Esophagus squamous epithelium (tissue), 5 donors: ENCODE results near the gene CATSPER3. TPM values are rescaled to one million over a fixed set of nuclear protein-coding genes. Genes with fewer than 3 reads are reported as not detected.

Source experiments
- DNase-seq: peaks from one replicate; lab custom pipeline; 2025; lab: John Stamatoyannopoulos, UW
- H3K27ac ChIP-seq, 4 donors: fragments of 200-600 bp; sonication (generic); one replicate each; pipeline ENCODE4 v1.5.1; 2016 to 2019; ENCODE audit warnings: mild to moderate bottlenecking in 1 of 4
- H3K27me3 ChIP-seq, 4 donors: fragments of 200-600 bp; sonication (generic); 1 replicate in 3 of 4; 2 replicates in 1 of 4; pipeline versions ENCODE4 v1.5.1 to v1.6.0; 2017 to 2021; ENCODE audit warnings: antibody characterized with exemption in 1 of 4
- H3K36me3 ChIP-seq, 3 donors: fragments of 200-600 bp; sonication (generic); one replicate each; pipeline ENCODE4 v1.5.1; 2016 to 2019
- H3K4me1 ChIP-seq, 3 donors: fragments of 200-600 bp; sonication (generic); one replicate each; pipeline ENCODE4 v1.5.1; 2017 to 2019
- H3K4me3 ChIP-seq, 4 donors: fragments of 200-600 bp; sonication (generic); 1 replicate in 3 of 4; 2 replicates in 1 of 4; pipeline ENCODE4 v1.5.1; 2016 to 2019; ENCODE audit warnings: mild to moderate bottlenecking in 2 of 4, moderate library complexity in 1 of 4
- H3K9me3 ChIP-seq, 3 donors: fragments of 200-600 bp; sonication (generic); one replicate each; pipeline ENCODE4 v1.5.1; 2016 to 2019
- POLR2A ChIP-seq, 4 donors: fragments of 450-650 bp; IDR thresholded peaks; one replicate each; pipeline ENCODE4 v1.6.1; 2017; ENCODE audit warnings: antibody characterized with exemption in 4 of 4, mild to moderate bottlenecking in 4 of 4, moderate library complexity in 3 of 4
- WGBS, 2 donors: methylation state at CpG; one replicate each; pipeline ENCODE4 v1.1.5; 2018; 5-methylcytosine and 5-hydroxymethylcytosine counted together
- intact Hi-C: fragments of 100-400 bp; cut with DNase I; formaldehyde crosslinking; loops from one replicate; pipeline ENCODE4 v1.15.0; 2022
- total RNA-seq, 4 donors: library from RNA; depleted of rRNA; stranded (reverse); fragments of >200 nt; gene quantifications; one replicate each; pipeline ENCODE4 v1.1.0, GENCODE V29; 2016
- TF ChIP-seq, protein P1 (sequence below), 6 experiments: fragments of 450-650 bp in 4 of 6; fragments of 200-600 bp in 2 of 6; sonication (generic) in 2 of 6; IDR thresholded peaks; one replicate each; pipeline ENCODE4 v1.5.1; 2016 to 2019; ENCODE audit warnings: antibody characterized with exemption in 6 of 6, mild to moderate bottlenecking in 4 of 6, moderate library complexity in 4 of 6
- donor health status: DM: yes; HTN: yes; CAD: no.

Gene CATSPER3
- total RNA-seq: under 1 TPM in 2 of 4 donors, not detected in 2; 0.23 to 0.76 TPM

DNA sequence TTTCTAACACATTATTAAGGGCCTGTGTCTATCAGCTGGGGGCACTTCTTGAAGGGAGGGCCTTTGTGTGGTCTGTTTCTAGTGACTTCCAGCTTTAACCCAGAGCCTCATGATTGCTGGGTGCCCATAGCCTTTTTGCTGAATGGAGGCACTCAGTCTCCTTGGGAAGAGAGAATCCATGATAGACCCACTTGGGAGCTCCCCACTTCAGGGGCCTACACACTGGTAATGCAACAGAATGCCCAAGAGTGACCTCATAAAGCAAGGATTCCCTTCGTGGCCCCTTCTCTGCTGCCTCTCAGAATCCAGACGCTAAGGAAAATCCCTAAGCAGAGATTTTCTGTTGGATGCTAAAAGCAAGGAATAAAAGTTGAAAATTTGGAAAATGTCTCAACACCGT is at the start of gene CATSPER3:
Gene CATSPER3 (plus strand): TSS at position 301 of the 400 bp plus-strand sequence. CDS start 85 bp downstream, at position 386.
- Histone ChIP-seq H3K9me3 (no peaks in the 10 kb centered on the region), H3K4me3 (no peak within 1 kb of the TSS), H3K36me3 (peaks cover 0 to 58% (median 0%) of the 10 kb centered on the region in 3 donors), H3K27me3 (no peaks in the 10 kb centered on the region), H3K4me1 (peaks cover 0 to 12% (median 6%) of the 10 kb centered on the region in 3 donors), H3K27ac (peak within 1 kb of the TSS in 2 of 4 donors; percentile 36 to 42)
- DNase-seq: no peak
- no peak for TF ChIP-seq POLR2A (IDR thresholded peaks at IDR 0.05)
- TF ChIP-seq, protein P1, sequence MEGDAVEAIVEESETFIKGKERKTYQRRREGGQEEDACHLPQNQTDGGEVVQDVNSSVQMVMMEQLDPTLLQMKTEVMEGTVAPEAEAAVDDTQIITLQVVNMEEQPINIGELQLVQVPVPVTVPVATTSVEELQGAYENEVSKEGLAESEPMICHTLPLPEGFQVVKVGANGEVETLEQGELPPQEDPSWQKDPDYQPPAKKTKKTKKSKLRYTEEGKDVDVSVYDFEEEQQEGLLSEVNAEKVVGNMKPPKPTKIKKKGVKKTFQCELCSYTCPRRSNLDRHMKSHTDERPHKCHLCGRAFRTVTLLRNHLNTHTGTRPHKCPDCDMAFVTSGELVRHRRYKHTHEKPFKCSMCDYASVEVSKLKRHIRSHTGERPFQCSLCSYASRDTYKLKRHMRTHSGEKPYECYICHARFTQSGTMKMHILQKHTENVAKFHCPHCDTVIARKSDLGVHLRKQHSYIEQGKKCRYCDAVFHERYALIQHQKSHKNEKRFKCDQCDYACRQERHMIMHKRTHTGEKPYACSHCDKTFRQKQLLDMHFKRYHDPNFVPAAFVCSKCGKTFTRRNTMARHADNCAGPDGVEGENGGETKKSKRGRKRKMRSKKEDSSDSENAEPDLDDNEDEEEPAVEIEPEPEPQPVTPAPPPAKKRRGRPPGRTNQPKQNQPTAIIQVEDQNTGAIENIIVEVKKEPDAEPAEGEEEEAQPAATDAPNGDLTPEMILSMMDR (IDR thresholded peaks at IDR 0.05): no peak
- intact Hi-C loops: no loop called here
- 87 to 92% methylated on average over 3 of the region's 3 CpGs for WGBS, 2 donors

DNA sequence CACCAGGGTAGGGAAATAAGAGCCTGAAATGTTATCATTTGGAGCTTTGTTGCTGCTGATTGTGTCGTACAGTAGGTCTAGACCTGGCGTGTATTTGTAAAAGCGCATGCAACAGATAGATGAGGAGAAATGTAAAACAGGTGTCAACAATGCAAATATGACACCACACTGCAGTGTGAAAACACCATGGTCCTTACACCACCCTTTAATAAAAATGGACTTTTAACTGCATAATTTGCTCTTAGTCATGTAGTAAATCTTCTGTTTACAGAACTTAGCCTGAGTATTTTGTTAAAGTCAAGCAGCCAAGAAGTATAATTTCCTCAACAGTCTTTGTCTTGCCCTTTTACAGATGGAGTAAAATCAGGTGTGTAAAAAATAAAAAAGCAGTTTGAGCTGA is 48.8 kb upstream of the CATSPER3 start:
- intact Hi-C loops: no loop called here
- peaks cover 0 to 9% (median 0%) of the 10 kb centered on the region in 3 donors for H3K4me1 ChIP-seq
- H3K9me3 ChIP-seq: no peaks in the 10 kb centered on the region
- TF ChIP-seq, protein P1 (IDR thresholded peaks at IDR 0.05): no peak
- no peak for TF ChIP-seq POLR2A (IDR thresholded peaks at IDR 0.05)
- WGBS, 2 donors: 82 to 89% methylated on average over 3 of the region's 3 CpGs
- H3K27ac ChIP-seq: no peak overlapping the region
- no peak for DNase-seq
- no peaks in the 10 kb centered on the region for H3K27me3 ChIP-seq
- no peak overlapping the region for H3K4me3 ChIP-seq
- peaks cover 4 to 56% (median 5%) of the 10 kb centered on the region in 3 donors for H3K36me3 ChIP-seq

DNA sequence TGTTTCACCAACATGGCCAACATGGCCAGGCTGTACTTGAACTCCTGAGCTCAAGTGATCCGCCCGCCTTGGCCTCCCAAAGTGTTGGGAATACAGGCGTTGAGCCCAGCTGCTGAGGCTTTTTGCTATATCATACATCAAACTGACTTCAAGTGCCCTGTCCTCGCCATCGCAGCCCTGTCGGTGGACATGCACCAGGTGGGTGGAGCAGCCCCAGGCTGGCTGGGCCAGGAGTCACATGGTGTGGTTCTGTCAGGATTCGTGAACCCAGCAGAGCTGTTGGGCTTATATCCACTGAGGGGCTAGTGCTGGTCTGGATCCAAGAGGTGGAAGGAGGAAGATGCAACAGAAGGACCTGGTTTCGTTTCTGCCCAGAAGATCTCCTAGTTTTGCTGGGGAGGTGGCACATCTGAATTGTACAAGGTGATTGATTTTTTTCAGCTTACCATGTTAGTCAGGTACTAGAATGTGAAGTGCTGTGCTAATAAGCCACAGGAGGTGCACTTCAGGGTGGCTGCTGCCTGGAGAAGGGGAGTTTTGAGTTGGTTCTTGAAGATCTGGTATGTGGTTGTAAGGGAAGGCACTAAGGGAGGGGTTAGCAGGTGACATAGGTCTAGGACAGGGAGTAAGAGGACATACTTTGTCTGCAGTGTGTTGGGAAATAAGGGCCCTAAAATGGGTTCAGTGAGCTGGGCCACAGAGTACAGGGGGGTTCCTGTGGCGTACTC is 46.7 kb upstream of the CATSPER3 start:
- WGBS, 2 donors: 92 to 94% methylated on average over 2 to 6 of the region's 9 CpGs
- Histone ChIP-seq H3K9me3 (no peaks in the 10 kb centered on the region), H3K27ac (no peak overlapping the region), H3K4me1 (peaks cover 0 to 9% (median 0%) of the 10 kb centered on the region in 3 donors), H3K27me3 (no peaks in the 10 kb centered on the region), H3K36me3 (peaks cover 4 to 34% (median 5%) of the 10 kb centered on the region in 3 donors), H3K4me3 (no peak overlapping the region)
- intact Hi-C loops: no loop called here
- DNase-seq: no peak
- TF ChIP-seq POLR2A (IDR thresholded peaks at IDR 0.05): no peak
- TF ChIP-seq, protein P1 (IDR thresholded peaks at IDR 0.05): no peak

DNA sequence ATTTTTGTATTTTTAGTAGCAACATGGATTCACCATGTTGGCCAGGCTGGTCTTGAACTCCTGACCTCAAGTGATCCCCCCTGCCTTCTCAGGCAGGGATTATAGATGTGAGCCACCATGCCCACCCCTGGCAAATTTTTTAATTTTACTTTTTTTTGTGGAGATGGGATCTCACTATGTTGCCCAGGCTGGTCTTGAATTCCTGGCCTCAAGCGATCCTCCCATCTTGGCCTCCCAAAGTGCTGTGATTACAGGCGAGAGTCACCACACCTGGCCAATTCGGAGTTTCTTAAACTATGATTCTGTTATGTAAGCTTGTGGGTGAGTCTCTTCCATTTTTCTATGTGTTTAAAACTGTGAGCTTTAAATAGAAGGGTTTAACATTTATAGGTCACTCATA is 35.2 kb upstream of the CATSPER3 start:
- H3K4me1 ChIP-seq: peaks cover 0 to 3% (median 0%) of the 10 kb centered on the region in 3 donors
- TF ChIP-seq, protein P1 (IDR thresholded peaks at IDR 0.05): no peak
- TF ChIP-seq POLR2A (IDR thresholded peaks at IDR 0.05): no peak
- no peaks in the 10 kb centered on the region for H3K9me3 ChIP-seq
- peaks cover 0 to 31% (median 6%) of the 10 kb centered on the region in 3 donors for H3K36me3 ChIP-seq
- WGBS, 2 donors: 92 to 100% methylated on average over 3 of the region's 3 CpGs
- DNase-seq: no peak
- intact Hi-C loops: no loop called here
- no peaks in the 10 kb centered on the region for H3K27me3 ChIP-seq
- no peak overlapping the region for H3K4me3 ChIP-seq
- no peak overlapping the region for H3K27ac ChIP-seq

DNA sequence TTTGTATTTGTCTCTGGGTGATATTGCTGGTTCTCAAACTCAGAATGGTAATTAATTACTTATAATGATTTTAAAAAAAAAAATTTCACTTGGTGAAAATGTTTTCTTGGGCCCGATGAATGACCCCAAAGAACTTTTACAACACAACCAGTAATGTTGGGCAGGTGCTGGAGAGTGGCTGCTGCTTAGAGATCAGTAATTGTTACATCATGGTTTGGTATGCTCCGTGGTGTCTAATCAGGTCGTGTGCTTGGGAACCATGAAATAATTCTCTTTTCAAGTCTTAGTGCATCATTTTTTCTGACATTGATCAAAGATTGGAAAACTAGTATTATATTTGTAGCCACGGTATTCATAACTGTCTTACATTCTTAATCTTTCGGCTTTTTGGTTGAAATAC is 33.5 kb upstream of the CATSPER3 start:
- Histone ChIP-seq H3K4me1 (peaks cover 0 to 3% (median 0%) of the 10 kb centered on the region in 3 donors), H3K27me3 (no peaks in the 10 kb centered on the region), H3K9me3 (no peaks in the 10 kb centered on the region), H3K4me3 (no peak overlapping the region), H3K27ac (no peak overlapping the region), H3K36me3 (peaks cover 0 to 44% (median 6%) of the 10 kb centered on the region in 3 donors)
- DNase-seq: no peak
- intact Hi-C loops: no loop called here
- WGBS, 2 donors: 92 to 93% methylated on average over 5 of the region's 5 CpGs
- TF ChIP-seq, protein P1 (IDR thresholded peaks at IDR 0.05): no peak
- no peak for TF ChIP-seq POLR2A (IDR thresholded peaks at IDR 0.05)
